HEK293 (cell line): Measurements from ENCODE around the gene KRIT1.

Experiments
- CTCF ChIA-PET: fragments of 350-600 bp; formaldehyde crosslinking; extraction: SDS; loops from one replicate; lab custom pipeline; 2021; ENCODE audit warnings: antibody characterized with exemption; lab: Yijun Ruan, JAX
- POLR2A ChIA-PET: fragments of 300-600 bp; formaldehyde crosslinking; extraction: SDS; loops from one replicate; lab custom pipeline; 2020; ENCODE audit warnings: antibody characterized with exemption, inconsistent platforms; lab: Yijun Ruan, JAX
- H3K27ac ChIP-seq: fragments of 200-500 bp; sonication (Bioruptor generic); 2 replicates; pipeline ENCODE4 v1.5.1; 2014; ENCODE audit warnings: low read depth, low read length, control low read depth, inconsistent platforms; ENCODE audit errors: extremely low read depth
- H3K36me3 ChIP-seq, 2 experiments: fragments of 200-500 bp in 1 of 2; sonication (Bioruptor generic) in 1 of 2; 1 replicate in 1 of 2; 2 replicates in 1 of 2; pipeline ENCODE4 v1.5.1; 2014 to 2017; ENCODE audit warnings: inconsistent platforms in 2 of 2, low read length in 2 of 2; ENCODE audit not compliant: control insufficient read depth in 2 of 2, insufficient read depth in 1 of 2
- H3K4me1 ChIP-seq: fragments of 200-500 bp; sonication (Bioruptor generic); 2 replicates; pipeline ENCODE4 v1.5.1; 2014; ENCODE audit warnings: mild to moderate bottlenecking, low read length, inconsistent platforms; ENCODE audit not compliant: control insufficient read depth, insufficient read depth
- H3K4me3 ChIP-seq: 2 replicates; pipeline ENCODE4 v1.5.1; 2011; ENCODE audit warnings: low read depth, mild to moderate bottlenecking, control low read depth, low read length, moderate library complexity
- H3K9me3 ChIP-seq: fragments of 200-500 bp; sonication (Bioruptor generic); 2 replicates; pipeline ENCODE4 v1.5.1; 2014; ENCODE audit warnings: low read depth, low read length, inconsistent platforms; ENCODE audit not compliant: control insufficient read depth, insufficient read depth
- BCL11A ChIP-seq: fragments of 450-650 bp; formaldehyde crosslinking; IDR thresholded peaks from 2 replicates; pipeline ENCODE4 v1.5.1; 2016; ENCODE audit warnings: low read depth, missing biosample characterization, missing genetic modification characterization
- HOXC10 ChIP-seq: sonication (generic); formaldehyde crosslinking; IDR thresholded peaks from 2 replicates; pipeline ENCODE4 v1.8.1; 2023; ENCODE audit warnings: mild to moderate bottlenecking, missing genetic modification reagents
- KLF17 ChIP-seq: fragments of 450-650 bp; formaldehyde crosslinking; IDR thresholded peaks from 2 replicates; pipeline ENCODE4 v1.5.1; 2016; ENCODE audit warnings: missing biosample characterization, missing genetic modification characterization
- MEIS1 ChIP-seq: sonication (generic); formaldehyde crosslinking; IDR thresholded peaks from 2 replicates; pipeline ENCODE4 v1.8.1; 2022; ENCODE audit warnings: missing genetic modification reagents, mild to moderate bottlenecking, borderline replicate concordance
- SCRT1 ChIP-seq: fragments of 450-650 bp; formaldehyde crosslinking; IDR thresholded peaks from 2 replicates; pipeline ENCODE4 v1.5.1; 2016; ENCODE audit warnings: missing biosample characterization, missing genetic modification characterization, borderline replicate concordance
- YY2 ChIP-seq: fragments of 450-650 bp; formaldehyde crosslinking; IDR thresholded peaks from 2 replicates; pipeline ENCODE4 v1.5.1; 2016; ENCODE audit warnings: missing biosample characterization, missing genetic modification characterization
- ZBTB10 ChIP-seq: fragments of 450-650 bp; formaldehyde crosslinking; IDR thresholded peaks from 2 replicates; pipeline ENCODE4 v1.5.1; 2016; ENCODE audit warnings: missing biosample characterization, missing genetic modification characterization
- ZBTB17 ChIP-seq: fragments of 450-650 bp; formaldehyde crosslinking; IDR thresholded peaks from 2 replicates; pipeline ENCODE4 v1.5.1; 2016; ENCODE audit warnings: missing biosample characterization, missing genetic modification characterization
- ZBTB26 ChIP-seq: fragments of 450-650 bp; formaldehyde crosslinking; optimal IDR thresholded peaks from 2 replicates; pipeline ENCODE3; 2016; ENCODE audit warnings: missing biosample characterization, mild to moderate bottlenecking, missing genetic modification characterization
- ZNF140 ChIP-seq: fragments of 450-650 bp; formaldehyde crosslinking; IDR thresholded peaks from 2 replicates; pipeline ENCODE4 v1.5.1; 2016; ENCODE audit warnings: missing biosample characterization, missing genetic modification characterization
- ZNF19 ChIP-seq: fragments of 450-650 bp; formaldehyde crosslinking; IDR thresholded peaks from 2 replicates; pipeline ENCODE4; 2016; ENCODE audit warnings: missing biosample characterization, missing genetic modification characterization, low read depth
- ZNF302 ChIP-seq: fragments of 450-650 bp; formaldehyde crosslinking; IDR thresholded peaks from 2 replicates; pipeline ENCODE4 v1.5.1; 2016; ENCODE audit warnings: missing biosample characterization, missing genetic modification characterization, low read depth
- ZNF658 ChIP-seq: fragments of 450-650 bp; formaldehyde crosslinking; IDR thresholded peaks from 2 replicates; pipeline ENCODE4; 2016; ENCODE audit warnings: missing biosample characterization, missing genetic modification characterization
- ZNF664 ChIP-seq: fragments of 450-650 bp; formaldehyde crosslinking; IDR thresholded peaks from 2 replicates; pipeline ENCODE4 v1.5.1; 2016; ENCODE audit warnings: missing biosample characterization, missing genetic modification characterization

Gene KRIT1

GRCh38 chr7:92289321-92289720 lies 43.6 kb upstream of the KRIT1 start:
- Histone ChIP-seq H3K9me3 (no peaks in the 10 kb centered on the region), H3K36me3 (no peaks in the 10 kb centered on the region), H3K4me3 (no peak overlapping the region)
- POLR2A ChIA-PET = interaction anchor here (1.3 kb wide), 1 partner anchor 18 kb away, joined by 3 read pairs; no protein-coding TSS in a partner anchor
- TF ChIP-seq MEIS1 (CRISPR knock-in tag) (no peak), HOXC10 (no peak), ZBTB26 (no peak), ZNF19 (no peak), ZNF664 (tag by site-specific recombination) (no peak)
- TF ChIP-seq, all 188 proteins: peak for 0
- CTCF ChIA-PET = interaction anchor here (0.6 kb wide), 1 partner anchor 23 kb away, joined by 4 read pairs; no protein-coding TSS in a partner anchor
- no peak overlapping the region for H3K27ac ChIP-seq
- H3K4me1 ChIP-seq = 0 out of 2 replicates have a peak, but pooled peaks cover 6% of the 10 kb centered on the region

- no peaks in the 10 kb centered on the region for H3K36me3 ChIP-seq
- H3K4me1 ChIP-seq = peaks cover 9% of the 10 kb centered on the region; the same call in 1 of the 2 replicates
- H3K4me3 ChIP-seq = no peak overlapping the region
- no peak overlapping the region for H3K27ac ChIP-seq
- TF ChIP-seq BCL11A (no peak), ZNF140 (tag by site-specific recombination) (no peak)
- TF ChIP-seq, all 188 proteins: peak for 0
- ChIA-PET CTCF (no interaction called here), POLR2A (no interaction called here)
- no peaks in the 10 kb centered on the region for H3K9me3 ChIP-seq
These were observed 37.2 kb upstream of the KRIT1 start for GRCh38 chr7:92282930-92283329.

- peaks cover 9% of the 10 kb centered on the region; the same call in 1 of the 2 replicates for H3K4me1 ChIP-seq
- CTCF ChIA-PET = interaction anchor here (0.5 kb wide), 1 partner anchor 443 kb away, joined by 3 read pairs; no protein-coding TSS in a partner anchor
- POLR2A ChIA-PET = no interaction called here
These were observed 36.6 kb upstream of the KRIT1 start for GRCh38 chr7:92282221-92282814.

More at GRCh38 chr7:92282221-92282814, 36.6 kb upstream of the KRIT1 start:
- H3K4me3 ChIP-seq = no peak overlapping the region
- H3K9me3 ChIP-seq = no peaks in the 10 kb centered on the region
- no peaks in the 10 kb centered on the region for H3K36me3 ChIP-seq
- TF ChIP-seq BCL11A (no peak), KLF17 (tag by site-specific recombination) (no peak), SCRT1 (tag by site-specific recombination) (peak; percentile 55; the same call in 1 of the 2 replicates), ZNF658 (tag by site-specific recombination) (no peak), ZBTB17 (tag by site-specific recombination) (no peak), YY2 (tag by site-specific recombination) (no peak), ZNF302 (tag by site-specific recombination) (no peak), ZBTB10 (tag by site-specific recombination) (no peak)
- no peak overlapping the region for H3K27ac ChIP-seq
